ENCODE data around the gene CDH23. TPM values are rescaled to one million over a fixed set of nuclear protein-coding genes. Genes with fewer than 3 reads are reported as not detected.

The CDH23 gene
- total RNA-seq, 6 donors from 2014 or later = 4.7 to 29.3 (median 10.4) TPM

DNA sequence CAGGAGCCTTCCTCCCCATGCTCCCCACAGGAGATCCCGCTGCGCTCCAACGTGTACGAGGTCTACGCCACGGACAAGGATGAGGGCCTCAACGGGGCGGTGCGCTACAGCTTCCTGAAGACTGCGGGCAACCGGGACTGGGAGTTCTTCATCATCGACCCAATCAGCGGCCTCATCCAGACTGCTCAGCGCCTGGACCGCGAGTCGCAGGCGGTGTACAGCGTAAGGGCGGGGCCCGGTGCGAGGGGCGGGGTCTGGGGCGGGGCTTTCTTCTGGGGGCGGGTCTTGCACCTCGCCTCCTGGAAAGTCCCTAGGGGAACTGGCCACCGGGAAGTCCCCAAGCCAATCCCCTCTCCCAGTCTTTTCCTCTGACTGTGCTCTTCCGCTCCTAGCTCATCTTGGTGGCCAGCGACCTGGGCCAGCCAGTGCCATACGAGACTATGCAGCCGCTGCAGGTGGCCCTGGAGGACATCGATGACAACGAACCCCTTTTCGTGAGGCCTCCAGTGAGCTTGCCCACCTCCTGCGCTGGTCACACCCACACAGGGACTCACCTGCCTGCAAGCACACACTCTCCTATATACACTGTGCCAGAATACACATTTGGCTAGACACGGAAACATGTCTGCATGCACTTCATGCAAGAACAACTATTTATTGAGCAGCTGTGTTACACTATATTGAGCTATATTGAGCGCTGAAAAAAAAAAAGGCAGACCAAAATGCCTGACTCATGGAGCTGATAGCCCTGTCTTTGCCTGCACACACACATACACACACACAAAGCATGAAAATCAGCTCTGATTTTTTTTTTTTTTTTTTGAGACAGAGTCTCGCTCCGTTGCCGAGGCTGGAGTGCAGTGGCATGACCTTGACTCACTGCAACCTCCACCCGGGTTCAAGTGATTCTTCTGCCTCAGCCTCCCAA, 409.3 kb downstream of the CDH23 start:
- H3K36me3 ChIP-seq = no peaks in the 10 kb centered on the region
- no peaks in the 10 kb centered on the region for H3K9me3 ChIP-seq
- peak; percentile 56 to 86 for DNase-seq
- no peak overlapping the region for H3K4me3 ChIP-seq
- H3K27ac ChIP-seq = no peak overlapping the region
- H3K27me3 ChIP-seq = no peaks in the 10 kb centered on the region
- WGBS, 2 donors = 50 to 75% methylated on average over 14 to 27 of the region's 41 CpGs
- ATAC-seq (ENCODE audit: low FRiP score in 2 of 2) = peak; percentile 19 to 56
- H3K4me1 ChIP-seq = peaks cover 0 to 10% (median 7%) of the 10 kb centered on the region in 4 donors
- TF ChIP-seq, protein P1, sequence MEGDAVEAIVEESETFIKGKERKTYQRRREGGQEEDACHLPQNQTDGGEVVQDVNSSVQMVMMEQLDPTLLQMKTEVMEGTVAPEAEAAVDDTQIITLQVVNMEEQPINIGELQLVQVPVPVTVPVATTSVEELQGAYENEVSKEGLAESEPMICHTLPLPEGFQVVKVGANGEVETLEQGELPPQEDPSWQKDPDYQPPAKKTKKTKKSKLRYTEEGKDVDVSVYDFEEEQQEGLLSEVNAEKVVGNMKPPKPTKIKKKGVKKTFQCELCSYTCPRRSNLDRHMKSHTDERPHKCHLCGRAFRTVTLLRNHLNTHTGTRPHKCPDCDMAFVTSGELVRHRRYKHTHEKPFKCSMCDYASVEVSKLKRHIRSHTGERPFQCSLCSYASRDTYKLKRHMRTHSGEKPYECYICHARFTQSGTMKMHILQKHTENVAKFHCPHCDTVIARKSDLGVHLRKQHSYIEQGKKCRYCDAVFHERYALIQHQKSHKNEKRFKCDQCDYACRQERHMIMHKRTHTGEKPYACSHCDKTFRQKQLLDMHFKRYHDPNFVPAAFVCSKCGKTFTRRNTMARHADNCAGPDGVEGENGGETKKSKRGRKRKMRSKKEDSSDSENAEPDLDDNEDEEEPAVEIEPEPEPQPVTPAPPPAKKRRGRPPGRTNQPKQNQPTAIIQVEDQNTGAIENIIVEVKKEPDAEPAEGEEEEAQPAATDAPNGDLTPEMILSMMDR (IDR thresholded peaks at IDR 0.05) = no peak
- TF ChIP-seq EP300 (IDR thresholded peaks at IDR 0.05) (no peak), POLR2A (IDR thresholded peaks at IDR 0.05) (no peak)

DNA sequence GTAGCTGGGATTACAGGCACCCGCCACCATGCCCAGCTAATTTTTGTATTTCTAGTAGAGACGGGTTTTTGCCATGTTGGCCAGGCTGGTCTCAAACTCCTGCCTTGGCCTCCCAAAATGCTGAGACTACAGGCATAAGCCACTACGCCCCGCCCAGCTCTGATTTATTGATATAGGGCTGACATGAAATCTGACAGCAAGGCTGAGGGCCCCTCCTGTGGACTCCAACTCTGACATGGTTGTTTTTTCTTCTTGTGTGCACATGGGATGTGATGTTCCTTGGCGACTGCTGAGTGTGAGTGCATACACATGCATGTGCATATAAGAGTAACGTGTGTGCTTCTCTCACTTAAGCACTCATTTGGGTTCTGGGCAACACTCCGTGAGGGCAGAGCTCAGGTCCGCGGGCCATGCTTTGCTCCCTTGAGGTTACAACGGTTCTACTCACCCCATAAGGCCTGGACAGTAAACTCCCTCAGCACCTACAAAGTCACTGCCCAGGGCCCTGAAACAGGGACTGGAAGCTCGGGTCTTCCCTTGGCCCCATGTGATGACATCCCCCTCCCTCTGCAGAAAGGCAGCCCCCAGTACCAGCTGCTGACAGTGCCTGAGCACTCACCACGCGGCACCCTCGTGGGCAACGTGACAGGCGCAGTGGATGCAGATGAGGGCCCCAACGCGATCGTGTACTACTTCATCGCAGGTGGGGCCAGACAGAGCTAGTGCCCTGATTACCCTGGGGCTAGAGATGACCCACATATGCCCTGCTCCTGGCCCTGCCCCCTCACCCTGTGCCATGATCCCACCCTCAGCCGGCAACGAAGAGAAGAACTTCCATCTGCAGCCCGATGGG, 410.2 kb downstream of the CDH23 start:
- DNase-seq (no peak), ATAC-seq (ENCODE audit: low FRiP score in 2 of 2) (no peak)
- Histone ChIP-seq H3K4me3 (no peak overlapping the region), H3K27ac (no peak overlapping the region), H3K27me3 (no peaks in the 10 kb centered on the region), H3K36me3 (no peaks in the 10 kb centered on the region), H3K4me1 (peaks cover 0 to 14% (median 8%) of the 10 kb centered on the region in 4 donors), H3K9me3 (no peaks in the 10 kb centered on the region)
- TF ChIP-seq EP300 (IDR thresholded peaks at IDR 0.05) (no peak), POLR2A (IDR thresholded peaks at IDR 0.05) (no peak)
- TF ChIP-seq, protein P1 (IDR thresholded peaks at IDR 0.05) = no peak
- 93 to 94% methylated on average over 17 to 22 of the region's 23 CpGs for WGBS, 2 donors

DNA sequence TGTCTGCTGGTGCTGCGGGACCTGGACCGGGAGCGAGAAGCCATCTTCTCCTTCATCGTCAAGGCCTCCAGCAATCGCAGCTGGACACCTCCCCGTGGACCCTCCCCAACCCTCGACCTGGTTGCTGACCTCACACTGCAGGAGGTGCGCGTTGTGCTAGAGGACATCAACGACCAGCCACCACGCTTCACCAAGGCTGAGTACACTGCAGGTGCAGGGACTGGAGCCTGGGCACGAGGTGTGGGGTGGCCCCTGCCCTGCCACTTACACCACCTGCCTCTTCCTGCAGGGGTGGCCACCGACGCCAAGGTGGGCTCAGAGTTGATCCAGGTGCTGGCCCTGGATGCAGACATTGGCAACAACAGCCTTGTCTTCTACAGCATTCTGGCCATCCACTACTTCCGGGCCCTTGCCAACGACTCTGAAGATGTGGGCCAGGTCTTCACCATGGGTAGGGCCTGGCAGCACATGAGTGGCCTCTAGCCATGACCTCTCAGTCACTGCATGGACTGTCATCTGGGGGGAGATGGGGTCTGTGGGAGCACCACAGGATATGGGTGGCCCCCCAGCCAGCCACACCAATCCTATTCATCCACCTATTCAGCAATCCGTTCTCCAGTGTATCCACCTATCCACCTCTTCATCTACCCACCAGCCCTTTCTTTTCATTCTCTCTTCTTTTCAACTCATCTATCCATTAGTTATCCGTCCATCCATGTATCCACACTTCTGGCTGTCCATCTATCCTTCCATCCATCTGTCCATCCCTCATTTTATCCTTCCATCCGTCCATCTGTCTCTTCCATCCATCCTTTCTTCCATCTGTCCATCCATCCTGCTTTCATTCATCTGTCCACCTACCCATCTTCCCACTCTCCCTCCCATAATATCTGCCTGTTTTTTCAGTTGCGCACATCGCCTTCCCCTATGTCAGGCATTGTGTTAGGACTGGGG, 411.1 kb downstream of the CDH23 start:
- WGBS, 2 donors = 92 to 93% methylated on average over 14 to 21 of the region's 21 CpGs
- no peaks in the 10 kb centered on the region for H3K27me3 ChIP-seq
- H3K4me3 ChIP-seq = no peak overlapping the region
- TF ChIP-seq POLR2A (IDR thresholded peaks at IDR 0.05) (no peak), POLR2AphosphoS5 (IDR thresholded peaks at IDR 0.05) (no peak), EP300 (IDR thresholded peaks at IDR 0.05) (no peak)
- TF ChIP-seq, protein P1 (IDR thresholded peaks at IDR 0.05) = no peak
- DNase-seq = peak in 1 of 2 donors; percentile 62
- H3K4me1 ChIP-seq = peaks cover 0 to 18% (median 9%) of the 10 kb centered on the region in 4 donors
- H3K27ac ChIP-seq = no peak overlapping the region
- no peak for ATAC-seq (ENCODE audit: low FRiP score in 2 of 2)
- no peaks in the 10 kb centered on the region for H3K36me3 ChIP-seq
- no peaks in the 10 kb centered on the region for H3K9me3 ChIP-seq

DNA sequence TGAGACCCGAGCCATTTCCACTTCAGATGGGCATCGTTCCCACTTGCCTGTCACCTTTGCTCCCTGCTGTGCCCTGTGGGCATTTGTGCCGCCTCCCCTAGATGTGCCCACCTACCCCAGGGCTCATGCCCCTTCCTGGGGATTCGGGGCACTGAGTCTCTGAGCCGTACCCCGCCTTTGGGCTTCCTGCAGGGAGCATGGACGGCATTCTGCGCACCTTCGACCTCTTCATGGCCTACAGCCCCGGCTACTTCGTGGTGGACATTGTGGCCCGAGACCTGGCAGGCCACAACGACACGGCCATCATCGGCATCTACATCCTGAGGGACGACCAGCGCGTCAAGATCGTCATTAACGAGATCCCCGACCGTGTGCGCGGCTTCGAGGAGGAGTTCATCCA, 412.9 kb downstream of the CDH23 start:
- DNase-seq = no peak
- H3K9me3 ChIP-seq = no peaks in the 10 kb centered on the region
- peaks cover 0 to 18% (median 10%) of the 10 kb centered on the region in 4 donors for H3K4me1 ChIP-seq
- no peak overlapping the region for H3K4me3 ChIP-seq
- no peak overlapping the region for H3K27ac ChIP-seq
- WGBS, 2 donors = 92 to 97% methylated on average over 25 of the region's 25 CpGs
- ATAC-seq (ENCODE audit: low FRiP score in 2 of 2) = no peak
- H3K36me3 ChIP-seq = no peaks in the 10 kb centered on the region
- TF ChIP-seq, protein P1 (IDR thresholded peaks at IDR 0.05) = no peak
- TF ChIP-seq EP300 (IDR thresholded peaks at IDR 0.05) (no peak), POLR2AphosphoS5 (IDR thresholded peaks at IDR 0.05) (no peak), POLR2A (IDR thresholded peaks at IDR 0.05) (no peak)
- no peaks in the 10 kb centered on the region for H3K27me3 ChIP-seq

All from upper lobe of left lung (tissue), 6 donors.